ENCODE results near the gene SLC12A6. TPM values are rescaled to one million over a fixed set of nuclear protein-coding genes. Genes with fewer than 3 reads are reported as not detected.
"Not testable (repeated sequence)": the region's sequence is repeated elsewhere in the genome, so short reads cannot be mapped to it uniquely, and the experiment has no call there.

The SLC12A6 gene
- total and polyA plus RNA-seq, 4 experiments from 2014 or later: 1.8 to 72.0 (median 39.7) TPM

- H3K36me3 Mint-ChIP-seq: peaks cover 5 to 9% of the 10 kb centered on the region in 2 donors
- H3K27me3 ChIP-seq (ENCODE audit: insufficient read depth, low read length): no peaks in the 10 kb centered on the region
- H3K9me3 ChIP-seq (ENCODE audit: control insufficient read depth in 1 of 2, low read length in 2 of 2): no peaks in the 10 kb centered on the region
- peak overlapping the region in 1 of 7 donors; percentile 7 for H3K27ac Mint-ChIP-seq
- H3K9me3 Mint-ChIP-seq: no peaks in the 10 kb centered on the region
- DNase-seq: no peak
- intact Hi-C loops (cut with micrococcal nuclease): no loop called here
- no peaks in the 10 kb centered on the region for H3K27me3 Mint-ChIP-seq
- peaks cover 0 to 3% (median 0%) of the 10 kb centered on the region in 4 donors for H3K4me1 Mint-ChIP-seq
- no peaks in the 10 kb centered on the region for H3K36me3 ChIP-seq (ENCODE audit: insufficient read depth, low read length)
- no peak overlapping the region for H3K4me3 ChIP-seq (ENCODE audit: low read length in 2 of 2)
- H3K27ac ChIP-seq (ENCODE audit: low read depth, low read length): no peak overlapping the region
- no peaks in the 10 kb centered on the region for H3K4me1 ChIP-seq (ENCODE audit: insufficient read depth, low read length)
- ChIA-PET CTCF (ENCODE audit: partially characterized antibody) (interaction anchor here (8.0 kb wide), 1 partner anchor 18 kb away, joined by 111 read pairs; the partner anchor contains the start of gene LPCAT4), POLR2A (ENCODE audit: partially characterized antibody) (no interaction called here)
- H3K4me3 Mint-ChIP-seq: no peak overlapping the region
Measured at GRCh38 chr15:34349769-34350168, 12.2 kb upstream of the SLC12A6 start.

- Mint-ChIP-seq H3K4me1 (peaks cover 0 to 3% (median 0%) of the 10 kb centered on the region in 4 donors), H3K9me3 (no peaks in the 10 kb centered on the region), H3K4me3 (no peak overlapping the region), H3K27ac (peak overlapping the region in 1 of 7 donors; percentile 35), H3K36me3 (peaks cover 0 to 4% of the 10 kb centered on the region in 2 donors), H3K27me3 (no peaks in the 10 kb centered on the region)
- Histone ChIP-seq H3K4me1 (ENCODE audit: insufficient read depth, low read length) (no peaks in the 10 kb centered on the region), H3K27ac (ENCODE audit: low read depth, low read length) (no peak overlapping the region), H3K27me3 (ENCODE audit: insufficient read depth, low read length) (no peaks in the 10 kb centered on the region), H3K36me3 (ENCODE audit: insufficient read depth, low read length) (no peaks in the 10 kb centered on the region), H3K9me3 (ENCODE audit: control insufficient read depth in 1 of 2, low read length in 2 of 2) (no peaks in the 10 kb centered on the region), H3K4me3 (ENCODE audit: low read length in 2 of 2) (no peak overlapping the region)
- DNase-seq: no peak
- POLR2A ChIA-PET (ENCODE audit: partially characterized antibody): interaction anchor here (0.8 kb wide), 1 partner anchor 11 kb away, joined by 3 read pairs; no protein-coding TSS in a partner anchor
- CTCF ChIA-PET (ENCODE audit: partially characterized antibody): interaction anchor here (8.0 kb wide), 1 partner anchor 19 kb away, joined by 111 read pairs; the partner anchor contains the start of gene LPCAT4
- intact Hi-C loops (cut with micrococcal nuclease): no loop called here
Measured at GRCh38 chr15:34348735-34349300, 11.2 kb upstream of the SLC12A6 start.

- no peak overlapping the region for H3K4me3 ChIP-seq (ENCODE audit: low read length in 2 of 2)
- peak in 1 of 5 donors; percentile 30 for DNase-seq
- H3K4me1 ChIP-seq (ENCODE audit: insufficient read depth, low read length): no peaks in the 10 kb centered on the region
- Mint-ChIP-seq H3K9me3 (no peaks in the 10 kb centered on the region), H3K4me3 (no peak overlapping the region), H3K36me3 (peaks cover 0 to 3% of the 10 kb centered on the region in 2 donors), H3K27me3 (no peaks in the 10 kb centered on the region), H3K4me1 (peaks cover 0 to 3% (median 0%) of the 10 kb centered on the region in 4 donors), H3K27ac (peak overlapping the region in 1 of 7 donors; percentile 35)
- ChIA-PET CTCF (ENCODE audit: partially characterized antibody) (interaction anchor here (8.0 kb wide), 1 partner anchor 19 kb away, joined by 111 read pairs; the partner anchor contains the start of gene LPCAT4), POLR2A (ENCODE audit: partially characterized antibody) (interaction anchor here (0.8 kb wide), 1 partner anchor 11 kb away, joined by 3 read pairs; no protein-coding TSS in a partner anchor)
- intact Hi-C loops (cut with micrococcal nuclease): no loop called here
- no peaks in the 10 kb centered on the region for H3K9me3 ChIP-seq (ENCODE audit: control insufficient read depth in 1 of 2, low read length in 2 of 2)
- no peaks in the 10 kb centered on the region for H3K36me3 ChIP-seq (ENCODE audit: insufficient read depth, low read length)
- H3K27ac ChIP-seq (ENCODE audit: low read depth, low read length): no peak overlapping the region
- no peaks in the 10 kb centered on the region for H3K27me3 ChIP-seq (ENCODE audit: insufficient read depth, low read length)
Measured at GRCh38 chr15:34347951-34348638, 10.5 kb upstream of the SLC12A6 start.

- H3K27me3 ChIP-seq (ENCODE audit: insufficient read depth, low read length): no peaks in the 10 kb centered on the region
- H3K27me3 Mint-ChIP-seq: no peaks in the 10 kb centered on the region
- H3K9me3 ChIP-seq (ENCODE audit: control insufficient read depth in 1 of 2, low read length in 2 of 2): no peaks in the 10 kb centered on the region
- no peaks in the 10 kb centered on the region for H3K36me3 ChIP-seq (ENCODE audit: insufficient read depth, low read length)
- H3K4me3 Mint-ChIP-seq: peak within 1 kb of the TSS in 2 of 8 donors; percentile 87
- intact Hi-C loops (cut with micrococcal nuclease): loop anchor here (1.0 to 2.0 kb wide), 5 partner anchors 24 to 304 kb away; partner anchors contain the start of genes AVEN, GOLGA8B and LPCAT4
- peak; percentile 91 to 93 (median 92) for DNase-seq
- peak within 1 kb of the TSS in 5 of 7 donors; percentile 77 to 93 (median 88) for H3K27ac Mint-ChIP-seq
- POLR2A ChIA-PET (ENCODE audit: partially characterized antibody): interaction anchor here (0.6 to 2.3 kb wide), 18 partner anchors 9 to 304 kb away, joined by 3 to 89 read pairs (median 4); partner anchors contain the start of genes AVEN, EMC4, EMC7 and GOLGA8B
- peak within 1 kb of the TSS; percentile 54 to 96 for H3K4me3 ChIP-seq (ENCODE audit: low read length in 2 of 2)
- peaks cover 28% of the 10 kb centered on the region for H3K4me1 ChIP-seq (ENCODE audit: insufficient read depth, low read length)
- H3K36me3 Mint-ChIP-seq: peaks cover 6 to 19% of the 10 kb centered on the region in 2 donors
- peak within 1 kb of the TSS; percentile 73 for H3K27ac ChIP-seq (ENCODE audit: low read depth, low read length)
- no peaks in the 10 kb centered on the region for H3K9me3 Mint-ChIP-seq
- H3K4me1 Mint-ChIP-seq: peaks cover 14 to 31% (median 17%) of the 10 kb centered on the region in 4 donors
- CTCF ChIA-PET (ENCODE audit: partially characterized antibody): interaction anchor here (0.7 to 8.0 kb wide), 20 partner anchors 9 to 639 kb away, joined by 3 to 111 read pairs (median 6); partner anchors contain the start of genes KATNBL1 and LPCAT4
Measured at GRCh38 chr15:34342737-34343575, 5.4 kb upstream of the SLC12A6 start, which contains the start of the genes NOP10 and NUTM1. Gene NOP10 (minus strand): TSS chr15:34343136. CDS start chr15:34343073, 63 bp downstream. Gene NUTM1 (plus strand): TSS chr15:34343315. CDS start chr15:34343697, 382 bp downstream.

- H3K4me1 Mint-ChIP-seq: peaks cover 15 to 31% (median 17%) of the 10 kb centered on the region in 4 donors
- not testable (repeated sequence) for H3K9me3 Mint-ChIP-seq; H3K27me3 ChIP-seq (ENCODE audit: insufficient read depth, low read length); H3K9me3 ChIP-seq (ENCODE audit: control insufficient read depth in 1 of 2, low read length in 2 of 2); H3K27me3 Mint-ChIP-seq; H3K36me3 ChIP-seq (ENCODE audit: insufficient read depth, low read length)
- H3K36me3 Mint-ChIP-seq: peaks cover 6 to 19% of the 10 kb centered on the region in 2 donors
- ChIA-PET POLR2A (ENCODE audit: partially characterized antibody) (interaction anchor here (0.9 to 2.3 kb wide), 12 partner anchors 8 to 245 kb away, joined by 3 to 89 read pairs (median 4); partner anchors contain the start of genes EMC4, EMC7, GOLGA8B and LPCAT4), CTCF (ENCODE audit: partially characterized antibody) (interaction anchor here (0.7 to 8.0 kb wide), 17 partner anchors 8 to 640 kb away, joined by 3 to 111 read pairs (median 6); partner anchors contain the start of genes KATNBL1 and LPCAT4)
- intact Hi-C loops (cut with micrococcal nuclease): loop anchor here (2.0 kb wide), 1 partner anchor 303 kb away; the partner anchor contains the start of gene AVEN
- Histone ChIP-seq H3K27ac (ENCODE audit: low read depth, low read length) (peak overlapping the region; percentile 73), H3K4me1 (ENCODE audit: insufficient read depth, low read length) (peaks cover 29% of the 10 kb centered on the region), H3K4me3 (ENCODE audit: low read length in 2 of 2) (peak overlapping the region; percentile 54 to 96)
- H3K4me3 Mint-ChIP-seq: peak overlapping the region in 2 of 8 donors; percentile 87
- H3K27ac Mint-ChIP-seq: peak overlapping the region in 5 of 7 donors; percentile 77 to 93 (median 88)
- DNase-seq: peak in 2 of 5 donors; percentile 25 to 31
Measured at GRCh38 chr15:34342213-34342736, 4.7 kb upstream of the SLC12A6 start.

Data from CD4-positive, alpha-beta memory T cell (primary cell).